ENCODE data around the gene RGS11.

DNA sequence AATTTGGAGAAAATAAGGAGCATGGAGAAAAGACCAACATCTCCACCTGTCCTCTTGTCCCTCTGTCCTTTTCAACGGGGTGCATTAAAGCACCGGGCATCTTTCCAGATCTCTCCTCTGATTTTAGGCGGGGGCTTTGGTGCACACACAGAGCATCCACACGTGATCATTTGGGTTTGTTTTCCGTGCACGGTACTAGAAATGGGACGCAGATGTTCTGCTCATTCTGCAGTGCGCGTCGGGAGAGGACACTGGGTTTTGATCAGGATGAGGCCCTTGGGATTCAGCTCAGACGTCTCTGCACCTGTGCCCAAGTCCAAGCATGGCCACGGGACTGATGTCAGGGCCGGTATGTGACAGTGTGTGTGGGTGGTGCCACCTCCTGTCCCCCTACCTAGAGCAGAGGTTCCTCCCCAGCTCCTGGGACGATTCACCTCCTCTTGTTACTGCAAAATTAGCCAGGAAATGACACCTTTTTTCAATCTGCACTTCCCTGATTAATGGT is 39.1 kb upstream of the RGS11 start:
- TF ChIP-seq, protein P1, sequence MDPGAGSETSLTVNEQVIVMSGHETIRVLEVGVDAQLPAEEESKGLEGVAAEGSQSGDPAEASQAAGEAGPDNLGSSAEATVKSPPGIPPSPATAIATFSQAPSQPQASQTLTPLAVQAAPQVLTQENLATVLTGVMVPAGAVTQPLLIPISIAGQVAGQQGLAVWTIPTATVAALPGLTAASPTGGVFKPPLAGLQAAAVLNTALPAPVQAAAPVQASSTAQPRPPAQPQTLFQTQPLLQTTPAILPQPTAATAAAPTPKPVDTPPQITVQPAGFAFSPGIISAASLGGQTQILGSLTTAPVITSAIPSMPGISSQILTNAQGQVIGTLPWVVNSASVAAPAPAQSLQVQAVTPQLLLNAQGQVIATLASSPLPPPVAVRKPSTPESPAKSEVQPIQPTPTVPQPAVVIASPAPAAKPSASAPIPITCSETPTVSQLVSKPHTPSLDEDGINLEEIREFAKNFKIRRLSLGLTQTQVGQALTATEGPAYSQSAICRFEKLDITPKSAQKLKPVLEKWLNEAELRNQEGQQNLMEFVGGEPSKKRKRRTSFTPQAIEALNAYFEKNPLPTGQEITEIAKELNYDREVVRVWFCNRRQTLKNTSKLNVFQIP (CRISPR knock-in tag; IDR thresholded peaks at IDR 0.05; ENCODE audit: borderline replicate concordance, low read depth): no peak
- TF ChIP-seq CSRNP3 (CRISPR knock-in tag; IDR thresholded peaks at IDR 0.05): no peak
- TF ChIP-seq ESRRG (CRISPR knock-in tag; IDR thresholded peaks at IDR 0.05): no peak
- no peak for TF ChIP-seq SNAI2 (CRISPR knock-in tag; IDR thresholded peaks at IDR 0.05)
- TF ChIP-seq, protein P2, sequence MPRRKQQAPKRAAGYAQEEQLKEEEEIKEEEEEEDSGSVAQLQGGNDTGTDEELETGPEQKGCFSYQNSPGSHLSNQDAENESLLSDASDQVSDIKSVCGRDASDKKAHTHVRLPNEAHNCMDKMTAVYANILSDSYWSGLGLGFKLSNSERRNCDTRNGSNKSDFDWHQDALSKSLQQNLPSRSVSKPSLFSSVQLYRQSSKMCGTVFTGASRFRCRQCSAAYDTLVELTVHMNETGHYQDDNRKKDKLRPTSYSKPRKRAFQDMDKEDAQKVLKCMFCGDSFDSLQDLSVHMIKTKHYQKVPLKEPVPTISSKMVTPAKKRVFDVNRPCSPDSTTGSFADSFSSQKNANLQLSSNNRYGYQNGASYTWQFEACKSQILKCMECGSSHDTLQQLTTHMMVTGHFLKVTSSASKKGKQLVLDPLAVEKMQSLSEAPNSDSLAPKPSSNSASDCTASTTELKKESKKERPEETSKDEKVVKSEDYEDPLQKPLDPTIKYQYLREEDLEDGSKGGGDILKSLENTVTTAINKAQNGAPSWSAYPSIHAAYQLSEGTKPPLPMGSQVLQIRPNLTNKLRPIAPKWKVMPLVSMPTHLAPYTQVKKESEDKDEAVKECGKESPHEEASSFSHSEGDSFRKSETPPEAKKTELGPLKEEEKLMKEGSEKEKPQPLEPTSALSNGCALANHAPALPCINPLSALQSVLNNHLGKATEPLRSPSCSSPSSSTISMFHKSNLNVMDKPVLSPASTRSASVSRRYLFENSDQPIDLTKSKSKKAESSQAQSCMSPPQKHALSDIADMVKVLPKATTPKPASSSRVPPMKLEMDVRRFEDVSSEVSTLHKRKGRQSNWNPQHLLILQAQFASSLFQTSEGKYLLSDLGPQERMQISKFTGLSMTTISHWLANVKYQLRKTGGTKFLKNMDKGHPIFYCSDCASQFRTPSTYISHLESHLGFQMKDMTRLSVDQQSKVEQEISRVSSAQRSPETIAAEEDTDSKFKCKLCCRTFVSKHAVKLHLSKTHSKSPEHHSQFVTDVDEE (CRISPR knock-in tag; IDR thresholded peaks at IDR 0.05): no peak
- TF ChIP-seq ARNTL (CRISPR knock-in tag; IDR thresholded peaks at IDR 0.05; ENCODE audit: borderline replicate concordance, low read depth): no peak
- TF ChIP-seq GLIS3 (CRISPR knock-in tag; IDR thresholded peaks at IDR 0.05): no peak
- TF ChIP-seq, protein P3, sequence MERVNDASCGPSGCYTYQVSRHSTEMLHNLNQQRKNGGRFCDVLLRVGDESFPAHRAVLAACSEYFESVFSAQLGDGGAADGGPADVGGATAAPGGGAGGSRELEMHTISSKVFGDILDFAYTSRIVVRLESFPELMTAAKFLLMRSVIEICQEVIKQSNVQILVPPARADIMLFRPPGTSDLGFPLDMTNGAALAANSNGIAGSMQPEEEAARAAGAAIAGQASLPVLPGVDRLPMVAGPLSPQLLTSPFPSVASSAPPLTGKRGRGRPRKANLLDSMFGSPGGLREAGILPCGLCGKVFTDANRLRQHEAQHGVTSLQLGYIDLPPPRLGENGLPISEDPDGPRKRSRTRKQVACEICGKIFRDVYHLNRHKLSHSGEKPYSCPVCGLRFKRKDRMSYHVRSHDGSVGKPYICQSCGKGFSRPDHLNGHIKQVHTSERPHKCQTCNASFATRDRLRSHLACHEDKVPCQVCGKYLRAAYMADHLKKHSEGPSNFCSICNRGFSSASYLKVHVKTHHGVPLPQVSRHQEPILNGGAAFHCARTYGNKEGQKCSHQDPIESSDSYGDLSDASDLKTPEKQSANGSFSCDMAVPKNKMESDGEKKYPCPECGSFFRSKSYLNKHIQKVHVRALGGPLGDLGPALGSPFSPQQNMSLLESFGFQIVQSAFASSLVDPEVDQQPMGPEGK (CRISPR knock-in tag; IDR thresholded peaks at IDR 0.05; ENCODE audit: borderline replicate concordance): no peak
- TF ChIP-seq ZFP30 (CRISPR knock-in tag; IDR thresholded peaks at IDR 0.05): no peak
- TF ChIP-seq RARB (CRISPR knock-in tag; IDR thresholded peaks at IDR 0.05): no peak
- TF ChIP-seq ZFP3 (CRISPR knock-in tag; IDR thresholded peaks at IDR 0.05): no peak
- no peak for TF ChIP-seq PPARA (CRISPR knock-in tag; IDR thresholded peaks at IDR 0.05; ENCODE audit: borderline replicate concordance)
- TF ChIP-seq ZNF70 (CRISPR knock-in tag; IDR thresholded peaks at IDR 0.05): no peak
